GM21381 (cell line): ENCODE data around the gene TBC1D8.

Experiments used
- ATAC-seq: cut with Tn5 transposase; IDR thresholded peaks from one replicate; pipeline ENCODE4 v1.9.1; 2021; ENCODE audit warnings: mild to moderate bottlenecking, moderate library complexity; ENCODE audit not compliant: unreplicated experiment

Gene TBC1D8

GRCh38 chr2:101004620-101005325, 146.4 kb downstream of the TBC1D8 start:
- no peak for ATAC-seq

DNA sequence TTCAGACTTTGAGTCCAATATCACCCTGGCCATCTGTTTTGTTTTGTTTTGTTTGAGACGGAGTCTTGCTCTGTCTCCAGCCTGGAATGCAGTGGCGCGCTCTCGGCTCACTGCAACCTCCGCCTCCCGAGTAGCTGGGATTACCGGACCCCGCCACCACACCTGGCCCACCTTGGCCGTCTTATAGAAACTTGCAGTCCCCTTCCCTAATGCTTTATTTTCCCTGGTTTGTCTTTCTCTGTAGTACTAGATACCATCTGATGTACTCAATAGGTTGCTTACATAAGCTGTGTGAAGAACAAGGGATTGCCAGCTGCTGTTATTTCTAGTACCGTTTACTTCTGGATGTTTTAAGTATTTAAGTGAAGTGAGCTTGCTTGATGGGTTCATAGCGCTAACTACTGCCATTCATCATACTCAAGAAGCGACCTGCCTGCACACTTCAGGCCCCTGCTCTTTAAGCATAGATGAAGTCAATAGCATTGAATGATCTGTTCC, 147.9 kb downstream of the TBC1D8 start:
- ATAC-seq, result no peak

DNA sequence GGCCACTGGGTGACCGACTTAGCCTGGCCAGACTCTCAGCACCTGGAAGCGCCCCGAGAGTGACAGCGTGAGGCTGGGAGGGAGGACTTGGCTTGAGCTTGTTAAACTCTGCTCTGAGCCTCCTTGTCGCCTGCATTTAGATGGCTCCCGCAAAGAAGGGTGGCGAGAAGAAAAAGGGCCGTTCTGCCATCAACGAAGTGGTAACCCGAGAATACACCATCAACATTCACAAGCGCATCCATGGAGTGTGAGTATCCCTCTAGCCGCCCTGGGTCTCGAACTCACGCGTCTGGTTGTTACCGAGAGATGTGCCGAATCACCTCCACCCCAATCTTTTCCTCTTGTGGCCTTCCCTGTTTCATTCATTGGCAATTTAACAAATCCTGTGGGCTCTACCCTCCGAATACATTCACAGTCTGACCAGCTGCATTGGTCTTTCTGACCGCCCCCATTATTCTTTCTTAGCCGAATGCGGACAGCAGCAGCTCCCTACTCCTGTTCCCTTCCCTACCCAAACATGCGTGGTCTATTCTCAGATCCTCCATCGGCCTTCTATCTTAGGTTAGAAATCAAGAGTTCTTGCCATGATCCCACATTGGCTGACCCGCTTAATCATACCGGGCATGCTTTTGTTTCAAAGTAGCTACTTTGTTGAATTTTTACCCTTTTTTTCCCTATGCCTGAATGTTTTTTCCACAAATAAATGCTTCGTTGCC, 148.5 kb downstream of the TBC1D8 start:
- no peak for ATAC-seq

GRCh38 chr2:101001691-101002561, 149.3 kb downstream of the TBC1D8 start, which contains the start of gene RPL31:
RPL31 (plus strand) TSS chr2:101002289; CDS start chr2:101002702, 413 bp downstream.
- ATAC-seq, result peak; percentile 94

- ATAC-seq, result no peak
Observed at GRCh38 chr2:100999995-101000394, 151.2 kb downstream of the TBC1D8 start.

- no peak for ATAC-seq
Observed at GRCh38 chr2:100998235-100998573, 153.0 kb downstream of the TBC1D8 start.

DNA sequence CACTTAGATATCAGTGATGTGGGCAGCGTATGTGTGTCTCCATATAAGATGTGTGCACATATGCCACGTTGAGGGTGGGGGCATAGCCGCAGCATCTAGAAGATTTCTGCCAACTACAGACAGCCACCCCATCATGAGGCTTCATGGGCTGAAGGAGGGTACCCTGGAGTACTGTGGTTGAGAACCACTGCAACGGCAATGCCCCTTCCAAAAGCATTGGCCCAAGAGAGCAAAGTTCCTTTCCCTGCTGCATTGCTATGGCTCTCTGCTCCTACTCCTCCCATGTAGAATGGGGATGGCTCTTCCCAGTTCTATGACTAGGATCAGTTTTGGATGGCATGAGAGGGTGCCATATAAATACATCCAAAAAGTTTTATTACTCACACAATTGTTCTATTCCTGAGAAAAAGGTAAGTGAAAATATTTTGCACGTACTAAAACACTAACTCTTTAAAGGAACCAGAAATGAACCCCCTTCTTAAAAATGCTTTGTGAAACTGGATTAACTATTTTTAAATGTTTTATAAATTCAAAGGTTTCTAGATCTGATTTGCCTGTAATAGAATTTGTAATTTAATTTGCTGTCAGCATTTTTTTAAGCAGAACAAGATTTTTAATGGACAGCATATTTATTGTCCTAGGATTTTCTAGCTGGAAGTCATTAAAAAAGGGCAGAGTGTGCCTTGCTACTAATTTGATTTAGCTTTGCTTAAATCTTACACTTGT, 153.5 kb downstream of the TBC1D8 start:
- ATAC-seq, result no peak

GRCh38 chr2:100995309-100996075, 155.7 kb downstream of the TBC1D8 start:
- no peak for ATAC-seq

DNA sequence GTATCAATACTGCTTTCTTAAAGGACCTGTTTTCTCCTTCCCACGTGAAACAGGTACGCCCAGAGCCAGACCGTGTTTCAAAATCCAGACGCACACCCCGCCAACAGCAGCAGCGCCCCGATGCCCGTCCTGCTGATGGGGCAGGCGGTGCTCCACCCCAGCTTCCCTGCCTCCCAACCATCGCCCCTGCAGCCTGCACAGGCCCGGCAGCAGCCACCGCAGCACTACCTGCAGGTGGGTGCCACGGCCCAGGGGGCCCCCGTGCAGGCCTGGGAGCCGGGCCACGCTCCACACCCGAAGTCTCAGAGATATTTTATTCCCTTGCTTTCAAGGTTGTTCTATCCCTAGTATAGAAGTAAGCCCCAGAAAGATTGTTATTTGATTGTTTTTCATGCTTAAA, 157.9 kb downstream of the TBC1D8 start:
- no peak for ATAC-seq

- ATAC-seq, result no peak
Observed at GRCh38 chr2:100992262-100992661, 158.9 kb downstream of the TBC1D8 start.

GRCh38 chr2:100991404-100991773, 159.8 kb downstream of the TBC1D8 start:
- ATAC-seq, result no peak

DNA sequence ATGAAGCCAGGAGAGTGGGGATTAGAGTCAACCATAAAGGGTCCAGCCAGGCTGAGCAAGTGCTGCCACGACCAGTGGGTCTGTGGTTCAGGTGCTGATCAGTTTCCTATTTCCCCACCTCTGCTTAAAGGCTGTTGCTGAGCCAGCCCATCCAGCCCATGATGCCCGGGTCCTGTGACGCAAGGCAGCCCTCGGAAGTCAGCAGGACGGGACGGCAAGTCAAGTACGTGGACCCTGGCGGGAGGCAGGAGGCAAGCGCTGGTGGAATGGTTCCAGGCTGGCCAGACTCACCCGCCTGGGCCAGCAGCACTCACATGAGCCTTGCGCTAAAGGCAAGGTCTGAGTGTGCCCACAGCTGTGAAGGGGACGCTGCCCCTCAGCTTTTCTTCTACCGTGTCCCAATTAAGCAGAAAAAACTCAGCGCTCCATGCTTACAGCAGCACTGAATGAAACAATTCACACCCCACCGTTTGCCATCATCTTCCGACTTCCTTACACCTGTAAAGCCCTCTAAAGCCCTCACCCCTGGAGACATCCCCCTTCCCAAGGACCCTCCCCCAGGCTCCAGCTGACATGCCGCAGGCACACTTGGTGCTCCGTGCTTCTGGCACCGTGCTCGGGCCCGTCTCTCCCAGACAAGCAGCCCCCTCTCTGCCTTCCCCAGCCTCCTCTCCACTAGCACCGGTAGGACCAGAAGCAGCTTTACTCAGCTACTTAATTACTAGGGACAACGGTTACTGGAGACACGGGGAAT, 160.4 kb downstream of the TBC1D8 start:
- no peak for ATAC-seq

GRCh38 chr2:100990166-100990565, 161.0 kb downstream of the TBC1D8 start:
- ATAC-seq, result no peak

DNA sequence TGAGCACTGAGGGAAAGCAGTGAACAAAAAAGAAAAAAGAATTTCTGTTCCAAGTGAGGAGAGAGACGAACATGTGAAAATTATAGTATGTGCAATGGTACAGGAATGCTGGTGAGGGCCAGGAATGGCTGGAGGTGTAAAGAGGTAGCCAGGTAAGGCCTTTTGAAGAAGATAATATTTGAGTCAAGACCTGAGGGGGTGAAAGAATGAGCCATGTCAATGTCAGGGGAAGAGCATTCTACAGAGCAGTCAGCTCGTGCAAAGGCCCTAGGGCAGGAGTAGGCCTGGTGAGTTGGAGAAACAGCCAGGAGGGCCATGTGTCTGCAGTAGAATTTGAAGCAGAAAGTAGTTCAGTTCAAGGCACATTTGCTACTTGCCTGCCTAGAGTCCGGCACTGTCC, 161.5 kb downstream of the TBC1D8 start:
- ATAC-seq, result no peak

DNA sequence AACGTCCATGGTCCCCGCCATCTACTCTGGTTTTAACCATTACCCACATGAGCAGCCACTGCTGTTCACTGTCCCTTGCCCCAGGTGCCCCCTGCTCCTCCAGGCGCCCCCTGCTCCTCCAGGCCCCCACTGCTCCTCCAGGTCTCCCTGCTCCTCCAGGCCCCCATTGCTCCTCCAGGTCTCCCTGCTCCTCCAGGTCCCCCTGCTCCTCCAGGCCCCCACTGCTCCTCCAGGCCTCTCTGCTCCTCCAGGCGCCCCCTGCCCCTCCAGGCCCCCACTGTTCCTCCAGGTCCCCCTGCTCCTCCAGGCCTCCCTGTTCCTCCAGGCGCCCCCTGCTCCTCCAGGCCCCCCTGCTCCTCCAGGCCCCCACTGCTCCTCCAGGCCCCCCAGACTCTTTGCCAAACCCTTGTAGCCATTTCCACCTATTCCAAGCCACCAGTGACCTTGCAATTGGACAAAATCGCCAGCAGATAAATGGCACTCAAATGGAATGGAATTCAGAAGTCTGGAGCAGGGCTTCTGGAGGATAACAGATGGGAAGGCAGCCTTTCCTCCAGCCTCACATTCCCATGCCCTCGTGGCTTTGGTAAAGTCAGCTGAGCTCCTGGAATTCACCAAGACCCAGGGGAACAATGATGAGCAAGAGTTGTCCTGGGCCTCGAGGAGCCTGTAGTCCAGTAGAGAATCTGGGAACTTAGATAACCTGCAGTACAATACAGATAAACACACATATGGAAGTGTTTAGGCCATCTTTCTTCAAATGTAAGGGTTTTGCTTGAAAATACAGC, 162.4 kb downstream of the TBC1D8 start:
- no peak for ATAC-seq

GRCh38 chr2:100987974-100988373, 163.2 kb downstream of the TBC1D8 start:
- ATAC-seq, result no peak

GRCh38 chr2:100987536-100987935, 163.6 kb downstream of the TBC1D8 start:
- ATAC-seq, result no peak

DNA sequence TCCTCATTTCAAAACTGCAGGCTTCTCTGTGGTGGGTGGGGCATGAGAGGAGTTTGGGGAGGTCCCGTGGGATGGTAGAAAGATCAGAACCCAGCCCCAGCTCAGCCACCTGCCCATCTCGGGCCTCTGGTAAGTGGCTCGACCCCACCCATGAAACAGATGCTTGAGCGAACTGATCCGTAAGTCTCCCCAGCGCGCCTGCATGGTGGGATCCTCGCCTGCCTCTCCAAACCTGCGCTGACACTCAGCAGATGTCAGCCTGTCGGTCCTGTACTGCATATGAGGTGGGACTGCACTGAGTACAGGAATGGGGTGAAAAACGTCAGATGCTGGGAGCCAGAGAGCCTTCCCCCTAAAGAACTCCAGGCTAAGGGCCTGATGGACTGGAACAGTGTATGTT, 165.0 kb downstream of the TBC1D8 start:
- no peak for ATAC-seq

DNA sequence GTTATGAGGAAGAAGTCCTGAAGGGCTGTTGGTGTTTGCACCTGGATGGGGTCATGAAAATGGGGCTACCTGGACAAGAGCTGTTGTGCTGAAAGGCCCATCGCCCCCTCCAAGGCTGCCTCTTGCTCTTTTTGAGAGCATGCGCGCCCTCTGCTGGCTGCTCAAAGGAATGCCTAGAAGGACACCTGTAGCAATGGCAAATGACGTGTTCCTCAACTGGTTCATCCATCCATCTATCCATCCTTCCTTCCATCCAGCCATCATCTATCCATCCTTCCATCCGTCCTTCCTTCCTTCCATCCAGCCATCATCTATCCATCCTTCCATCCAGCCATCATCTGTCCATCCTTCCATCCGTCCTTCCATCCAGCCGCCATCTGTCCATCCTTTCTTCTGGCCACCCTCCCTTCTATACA, 166.3 kb downstream of the TBC1D8 start:
- ATAC-seq, result peak; percentile 64
